NCI-H2227 (cell line): ENCODE measurements around the gene DMRT1.

Source experiments
- DNase-seq: peaks from one replicate; lab custom pipeline; 2025; ENCODE audit not compliant: unreplicated experiment; lab: John Stamatoyannopoulos, UW

Gene DMRT1

GRCh38 chr9:920927-921326 lies 79.4 kb downstream of the DMRT1 start:
- DNase-seq: no peak

GRCh38 chr9:922171-922570 lies 80.7 kb downstream of the DMRT1 start:
- no peak for DNase-seq

- DNase-seq: no peak
Observed at GRCh38 chr9:922731-923130, 81.2 kb downstream of the DMRT1 start.

- DNase-seq: no peak
Observed at GRCh38 chr9:926976-927375, 85.5 kb downstream of the DMRT1 start.

GRCh38 chr9:928363-929042 lies 87.0 kb downstream of the DMRT1 start:
- DNase-seq: no peak

GRCh38 chr9:929719-930118 lies 88.2 kb downstream of the DMRT1 start:
- DNase-seq: no peak

GRCh38 chr9:933356-933755 lies 91.9 kb downstream of the DMRT1 start:
- no peak for DNase-seq

GRCh38 chr9:935348-935965 lies 94.0 kb downstream of the DMRT1 start:
- DNase-seq: no peak

GRCh38 chr9:942805-943580 lies 101.5 kb downstream of the DMRT1 start:
- DNase-seq: no peak

GRCh38 chr9:947985-948384 lies 106.5 kb downstream of the DMRT1 start:
- DNase-seq: no peak

- no peak for DNase-seq
Observed at GRCh38 chr9:948497-948896, 107.0 kb downstream of the DMRT1 start.

- no peak for DNase-seq
Observed at GRCh38 chr9:950139-950538, 108.6 kb downstream of the DMRT1 start.

GRCh38 chr9:952546-952945 lies 111.0 kb downstream of the DMRT1 start:
- no peak for DNase-seq

GRCh38 chr9:959105-959504 lies 117.6 kb downstream of the DMRT1 start:
- no peak for DNase-seq

GRCh38 chr9:959914-960313 lies 118.4 kb downstream of the DMRT1 start:
- no peak for DNase-seq

GRCh38 chr9:962023-962422 lies 120.5 kb downstream of the DMRT1 start:
- DNase-seq: no peak

- DNase-seq: no peak
Observed at GRCh38 chr9:965497-965896, 124.0 kb downstream of the DMRT1 start.

- DNase-seq: no peak
Observed at GRCh38 chr9:966870-967269, 125.4 kb downstream of the DMRT1 start.

- DNase-seq: no peak
Observed at GRCh38 chr9:967436-967835, 125.9 kb downstream of the DMRT1 start.

- DNase-seq: no peak
Observed at GRCh38 chr9:967903-968641, 126.6 kb downstream of the DMRT1 start.

GRCh38 chr9:969310-970150 lies 128.0 kb downstream of the DMRT1 start:
- no peak for DNase-seq
